Fibroblast of lung (primary cell): ENCODE results near the gene HHAT.

Source experiments
- EZH2 ChIP-seq: IDR thresholded peaks from 2 replicates; pipeline ENCODE4 v1.5.1; 2012; ENCODE audit warnings: low read length, control low read depth, mild to moderate bottlenecking; ENCODE audit errors: missing control alignments
- TF ChIP-seq, protein P1 (sequence below), 2 donors: IDR thresholded peaks in 1 of 2; conservative IDR thresholded peaks in 1 of 2; 1 replicate in 1 of 2; 2 replicates in 1 of 2; pipeline ENCODE4 v1.5.1; 2011 to 2012; ENCODE audit warnings: low read length in 2 of 2, control low read depth in 1 of 2, inconsistent platforms in 1 of 2, low read depth in 1 of 2, mild to moderate bottlenecking in 1 of 2

- TF ChIP-seq, protein P1, sequence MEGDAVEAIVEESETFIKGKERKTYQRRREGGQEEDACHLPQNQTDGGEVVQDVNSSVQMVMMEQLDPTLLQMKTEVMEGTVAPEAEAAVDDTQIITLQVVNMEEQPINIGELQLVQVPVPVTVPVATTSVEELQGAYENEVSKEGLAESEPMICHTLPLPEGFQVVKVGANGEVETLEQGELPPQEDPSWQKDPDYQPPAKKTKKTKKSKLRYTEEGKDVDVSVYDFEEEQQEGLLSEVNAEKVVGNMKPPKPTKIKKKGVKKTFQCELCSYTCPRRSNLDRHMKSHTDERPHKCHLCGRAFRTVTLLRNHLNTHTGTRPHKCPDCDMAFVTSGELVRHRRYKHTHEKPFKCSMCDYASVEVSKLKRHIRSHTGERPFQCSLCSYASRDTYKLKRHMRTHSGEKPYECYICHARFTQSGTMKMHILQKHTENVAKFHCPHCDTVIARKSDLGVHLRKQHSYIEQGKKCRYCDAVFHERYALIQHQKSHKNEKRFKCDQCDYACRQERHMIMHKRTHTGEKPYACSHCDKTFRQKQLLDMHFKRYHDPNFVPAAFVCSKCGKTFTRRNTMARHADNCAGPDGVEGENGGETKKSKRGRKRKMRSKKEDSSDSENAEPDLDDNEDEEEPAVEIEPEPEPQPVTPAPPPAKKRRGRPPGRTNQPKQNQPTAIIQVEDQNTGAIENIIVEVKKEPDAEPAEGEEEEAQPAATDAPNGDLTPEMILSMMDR (conservative IDR thresholded peaks at IDR 0.05 in 1 of 2, IDR thresholded peaks at IDR 0.05 in 1 of 2; ENCODE audit: low read depth in 1 of 2, low read length in 2 of 2) = no peak
- TF ChIP-seq EZH2 = no peak
Observed at GRCh38 chr1:210300923-210301614, 27.6 kb upstream of the HHAT start.
